Activated T-cell treated with anti-CD3 and anti-CD28 coated beads for 48 hours (primary cell): ENCODE results near the gene TMX4.
"Not testable (repeated sequence)": the region's sequence is repeated elsewhere in the genome, so short reads cannot be mapped to it uniquely, and the experiment has no call there.

Experiments
- DNase-seq: peaks from one replicate; pipeline ENCODE4 v3.0.0-alpha.2; 2020; ENCODE audit warnings: low read depth

The TMX4 gene, protein sequence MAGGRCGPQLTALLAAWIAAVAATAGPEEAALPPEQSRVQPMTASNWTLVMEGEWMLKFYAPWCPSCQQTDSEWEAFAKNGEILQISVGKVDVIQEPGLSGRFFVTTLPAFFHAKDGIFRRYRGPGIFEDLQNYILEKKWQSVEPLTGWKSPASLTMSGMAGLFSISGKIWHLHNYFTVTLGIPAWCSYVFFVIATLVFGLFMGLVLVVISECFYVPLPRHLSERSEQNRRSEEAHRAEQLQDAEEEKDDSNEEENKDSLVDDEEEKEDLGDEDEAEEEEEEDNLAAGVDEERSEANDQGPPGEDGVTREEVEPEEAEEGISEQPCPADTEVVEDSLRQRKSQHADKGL

GRCh38 chr20:8019246-8019997 is at the start of gene TMX4:
Gene TMX4, minus strand, starts transcription at chr20:8019761. Its CDS starts 148 bp downstream, at chr20:8019613.
- peak; percentile 89 for DNase-seq

DNA sequence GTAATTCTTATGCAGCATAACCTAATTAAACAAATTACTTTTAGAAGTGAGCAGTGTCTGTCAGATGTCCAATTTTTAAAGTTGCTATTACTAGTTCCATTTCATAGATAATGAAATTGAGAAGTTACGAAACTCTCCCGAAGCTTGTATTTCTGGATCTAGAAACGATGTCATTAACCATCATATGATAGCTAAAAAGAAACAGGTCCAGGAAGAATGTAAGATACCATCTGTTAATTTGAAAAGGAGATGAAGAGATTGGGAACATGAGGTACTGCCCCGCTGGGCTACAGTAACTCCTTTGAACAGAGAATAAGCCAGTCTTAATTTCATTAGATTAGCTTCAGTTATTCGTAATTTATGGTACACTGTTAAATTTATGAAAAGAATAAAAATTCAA is 47.5 kb upstream of the TMX4 start:
- DNase-seq, result no peak

DNA sequence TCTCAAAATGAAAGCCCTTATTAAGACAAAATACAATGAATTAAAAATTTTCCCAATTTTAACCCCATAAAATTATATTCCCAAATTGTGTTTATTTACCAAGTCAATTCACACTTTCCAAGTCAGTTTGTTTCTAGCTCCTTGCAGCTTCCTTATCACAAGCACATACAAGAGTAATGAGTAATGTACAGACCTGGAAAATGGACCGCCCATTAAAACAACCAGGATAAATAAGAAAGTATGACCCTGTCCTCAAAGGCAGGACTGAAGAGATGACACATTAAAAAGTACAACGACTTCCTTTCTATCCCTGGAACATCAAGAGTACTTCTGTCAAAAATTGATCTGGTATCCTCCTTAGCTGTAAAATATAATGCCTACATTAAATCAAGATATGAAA is 47.1 kb upstream of the TMX4 start:
- no peak for DNase-seq

DNA sequence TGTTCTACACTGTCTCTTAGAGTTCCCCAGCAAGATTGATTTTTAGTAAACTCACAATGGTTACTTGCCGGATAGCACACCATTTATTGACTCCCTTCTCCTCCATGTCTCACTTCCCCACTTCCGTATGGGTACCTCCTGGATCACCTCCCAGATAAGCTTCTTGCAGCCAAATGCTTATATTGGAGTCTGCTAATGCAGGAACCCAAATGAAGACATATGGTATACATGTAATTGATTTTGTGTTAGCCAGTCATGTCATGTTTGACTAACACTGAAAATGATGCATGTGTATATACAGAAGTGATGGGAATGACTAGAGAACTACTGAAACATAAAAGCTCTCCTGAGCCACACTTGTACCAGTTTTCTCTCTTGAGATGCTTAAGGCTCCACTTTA is 46.1 kb upstream of the TMX4 start:
- no peak for DNase-seq

GRCh38 chr20:8062756-8063155 is 43.2 kb upstream of the TMX4 start:
- no peak for DNase-seq

- DNase-seq, result no peak
These were observed 42.4 kb upstream of the TMX4 start for GRCh38 chr20:8061861-8062518.

DNA sequence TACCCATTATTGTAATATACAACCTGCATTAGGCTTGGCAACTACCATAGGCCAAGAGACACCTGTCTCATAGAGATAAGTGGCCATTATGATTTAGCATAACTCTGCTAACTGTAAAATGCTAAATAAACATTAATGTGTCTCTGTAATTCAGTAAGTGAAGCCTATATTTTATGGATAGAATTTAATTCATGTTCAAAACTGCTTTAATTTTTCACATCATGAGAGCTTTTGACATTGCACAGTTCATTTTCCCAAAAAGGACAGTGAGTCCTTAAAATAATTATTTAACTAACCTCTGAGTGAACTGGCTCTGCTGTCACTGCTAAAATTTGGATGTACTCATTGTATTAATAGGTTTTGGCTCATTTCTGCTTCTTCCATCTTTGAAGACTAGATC is 41.4 kb upstream of the TMX4 start:
- DNase-seq, result no peak

DNA sequence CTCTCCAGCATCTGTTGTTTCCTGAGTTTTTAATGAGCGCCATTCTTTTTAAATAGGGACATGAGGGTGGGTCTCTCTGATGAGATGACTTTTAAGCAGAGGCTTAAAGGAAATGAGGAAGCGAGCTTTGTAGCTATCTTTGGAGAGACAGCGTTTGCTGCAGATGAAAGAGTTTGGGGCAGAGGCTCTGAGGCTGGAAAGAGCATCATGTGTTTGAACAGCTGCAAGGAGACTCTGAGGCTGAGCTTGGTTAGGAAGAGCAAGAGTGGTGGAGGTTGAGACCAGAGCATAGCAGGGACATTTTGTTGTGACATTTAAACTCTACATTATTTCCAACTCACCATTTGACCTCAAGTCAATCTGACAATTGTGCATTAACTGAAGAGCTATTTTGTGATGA is 38.3 kb upstream of the TMX4 start:
- no peak for DNase-seq

DNA sequence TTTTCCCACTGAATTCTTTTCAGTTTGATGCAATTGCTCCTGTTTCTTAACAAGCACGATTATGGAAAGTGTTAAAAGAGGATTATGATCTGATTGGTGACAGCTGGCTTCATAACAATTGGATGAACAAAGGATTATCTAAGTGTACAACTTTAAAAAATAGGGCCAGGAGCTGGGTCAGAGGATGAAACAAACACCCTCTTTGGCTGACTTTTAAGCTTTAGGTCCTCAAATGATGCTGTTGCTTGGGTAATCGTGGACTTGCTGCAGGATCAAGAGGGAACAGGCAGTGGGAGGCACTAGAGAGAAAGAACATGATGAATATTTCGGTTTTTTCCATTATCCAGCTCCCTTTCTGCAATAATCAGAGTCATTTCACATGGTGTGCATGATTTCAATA is 35.5 kb upstream of the TMX4 start:
- no peak for DNase-seq

DNA sequence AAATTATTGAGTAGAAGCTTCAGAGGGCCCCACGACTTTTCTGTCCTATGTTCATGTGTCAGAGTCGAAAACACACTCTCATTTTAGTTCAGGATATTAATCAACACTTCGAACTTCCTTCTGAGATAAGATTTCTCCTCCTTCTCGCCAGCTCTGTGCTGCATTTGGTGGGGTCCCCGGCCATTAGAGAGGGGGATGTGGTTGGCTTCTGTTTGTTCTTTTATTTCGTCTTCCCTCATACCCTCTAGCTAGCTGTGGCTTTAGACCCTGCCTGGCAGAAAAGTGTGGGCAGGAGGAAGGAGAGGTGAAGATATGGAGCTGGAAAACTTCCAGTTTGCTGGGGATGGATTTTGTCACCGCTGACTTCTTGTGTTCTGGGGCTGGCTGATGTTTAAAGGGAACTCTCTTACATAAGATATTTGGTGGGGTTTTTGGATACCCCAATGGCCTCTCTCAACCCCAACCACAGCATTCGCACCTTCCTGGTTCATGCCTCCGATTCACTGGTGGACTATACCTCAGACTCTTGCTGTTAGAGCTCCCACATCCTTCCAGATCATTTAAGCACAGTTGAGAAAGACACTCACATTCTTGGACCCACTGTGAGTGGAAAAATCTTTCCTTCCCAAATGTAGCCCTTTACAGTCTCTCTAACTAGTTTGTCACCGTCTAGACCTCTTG is 30.7 kb upstream of the TMX4 start:
- DNase-seq, result no peak

DNA sequence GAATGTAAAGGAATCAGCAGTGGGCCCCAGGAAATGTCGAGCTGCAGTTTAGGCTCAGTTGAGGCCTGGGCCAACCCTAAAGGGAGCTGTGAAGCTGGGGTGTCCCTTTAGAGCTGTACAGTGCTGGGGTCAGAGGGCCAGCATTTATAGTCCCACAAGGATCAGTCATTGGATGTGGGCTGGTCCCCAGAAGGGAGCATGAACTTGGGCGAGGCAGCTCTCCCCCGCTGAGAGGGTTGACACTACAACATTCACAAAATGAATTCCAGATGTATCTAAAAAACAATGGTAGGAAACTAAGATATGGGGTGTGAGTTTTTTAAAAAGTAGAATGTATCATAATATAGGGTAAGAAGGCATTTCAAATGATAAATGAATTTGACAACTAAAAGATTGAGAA is 29.7 kb upstream of the TMX4 start:
- no peak for DNase-seq

GRCh38 chr20:8045946-8046345 is 26.4 kb upstream of the TMX4 start:
- no peak for DNase-seq

DNA sequence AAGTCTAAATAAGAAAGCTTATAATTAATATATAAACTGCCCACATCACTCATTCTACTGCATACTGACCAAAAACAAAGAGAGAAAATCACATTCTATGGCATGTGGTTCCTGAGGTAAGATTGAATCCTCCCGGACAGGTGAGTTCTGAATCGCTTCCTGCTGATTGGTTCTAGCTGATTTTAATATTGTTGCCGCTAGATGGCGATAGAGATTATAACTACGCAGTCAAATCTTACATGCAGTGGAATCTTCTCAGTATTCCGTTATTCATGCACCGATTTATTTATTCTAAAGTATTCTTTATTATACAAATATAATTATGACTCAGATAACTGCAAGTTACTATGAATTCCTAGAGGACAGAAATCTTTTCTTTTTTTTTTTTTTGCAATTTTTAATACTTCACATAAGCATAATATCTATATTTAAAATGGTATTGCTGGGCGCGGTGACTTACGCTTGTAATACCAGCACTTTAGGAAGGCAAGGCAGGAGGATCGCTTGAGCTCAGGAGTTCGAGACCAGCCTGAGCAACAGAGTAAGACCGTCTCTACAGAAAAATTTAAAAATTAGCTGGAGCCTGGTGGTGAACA is 24.2 kb upstream of the TMX4 start:
- DNase-seq, result no peak

- DNase-seq, result no peak
These were observed 19.5 kb upstream of the TMX4 start for GRCh38 chr20:8039042-8039441.

GRCh38 chr20:8036771-8037170 is 17.2 kb upstream of the TMX4 start:
- DNase-seq, result no peak

GRCh38 chr20:8033151-8033841 is 13.7 kb upstream of the TMX4 start:
- DNase-seq, result no peak

DNA sequence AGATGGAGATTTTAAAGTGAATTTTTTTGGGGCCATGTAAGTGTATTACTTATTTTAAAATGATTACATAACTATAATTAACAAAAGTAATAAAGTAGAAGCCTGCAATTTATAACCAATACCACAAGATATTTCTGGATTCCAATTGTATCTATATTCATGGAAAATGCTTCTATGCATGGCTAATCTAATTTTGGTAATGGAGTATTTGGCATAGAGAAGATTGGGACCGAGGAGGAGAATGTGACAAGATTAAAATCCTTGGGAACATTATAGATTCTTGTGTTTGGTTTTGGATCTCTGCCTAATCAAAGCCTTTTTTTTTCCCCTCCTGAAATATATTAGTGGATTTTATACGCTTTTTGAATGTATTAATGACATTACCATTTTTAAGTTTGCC is 12.9 kb upstream of the TMX4 start:
- DNase-seq, result no peak

GRCh38 chr20:8031539-8031938 is 12.0 kb upstream of the TMX4 start:
- not testable (repeated sequence) for DNase-seq

GRCh38 chr20:8021541-8022269 is 2.1 kb upstream of the TMX4 start:
- no peak for DNase-seq

GRCh38 chr20:8020314-8021079 is 936 bp upstream of the TMX4 start:
- DNase-seq, result no peak
